ENCODE measurements around the gene CRYGN.

CRYGN gene

DNA sequence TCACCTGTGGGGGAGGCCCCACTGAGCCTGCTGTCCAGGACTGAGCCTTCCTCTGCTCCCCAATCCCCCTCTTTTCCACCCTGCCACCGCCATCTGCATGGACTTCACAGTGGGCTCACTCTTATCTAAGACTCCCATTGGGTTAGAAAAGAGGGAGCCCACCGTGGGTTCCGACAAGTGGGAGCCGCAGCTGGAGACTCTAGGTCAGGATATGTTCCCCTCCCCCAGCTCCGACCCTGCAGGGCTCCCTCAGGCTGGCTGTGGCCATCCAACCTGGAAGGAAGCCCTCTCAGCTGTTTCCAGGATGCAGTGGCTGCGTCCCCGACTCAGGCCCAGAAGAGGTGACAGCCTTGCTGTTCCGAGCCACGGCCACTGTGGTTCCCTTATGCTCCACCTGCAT, 34.9 kb downstream of the CRYGN start:
- DNase-seq = no peak

GRCh38 chr7:151404216-151405011, 35.5 kb downstream of the CRYGN start:
- DNase-seq = no peak

- DNase-seq = no peak
Measured at GRCh38 chr7:151403764-151404163, 36.2 kb downstream of the CRYGN start.

DNA sequence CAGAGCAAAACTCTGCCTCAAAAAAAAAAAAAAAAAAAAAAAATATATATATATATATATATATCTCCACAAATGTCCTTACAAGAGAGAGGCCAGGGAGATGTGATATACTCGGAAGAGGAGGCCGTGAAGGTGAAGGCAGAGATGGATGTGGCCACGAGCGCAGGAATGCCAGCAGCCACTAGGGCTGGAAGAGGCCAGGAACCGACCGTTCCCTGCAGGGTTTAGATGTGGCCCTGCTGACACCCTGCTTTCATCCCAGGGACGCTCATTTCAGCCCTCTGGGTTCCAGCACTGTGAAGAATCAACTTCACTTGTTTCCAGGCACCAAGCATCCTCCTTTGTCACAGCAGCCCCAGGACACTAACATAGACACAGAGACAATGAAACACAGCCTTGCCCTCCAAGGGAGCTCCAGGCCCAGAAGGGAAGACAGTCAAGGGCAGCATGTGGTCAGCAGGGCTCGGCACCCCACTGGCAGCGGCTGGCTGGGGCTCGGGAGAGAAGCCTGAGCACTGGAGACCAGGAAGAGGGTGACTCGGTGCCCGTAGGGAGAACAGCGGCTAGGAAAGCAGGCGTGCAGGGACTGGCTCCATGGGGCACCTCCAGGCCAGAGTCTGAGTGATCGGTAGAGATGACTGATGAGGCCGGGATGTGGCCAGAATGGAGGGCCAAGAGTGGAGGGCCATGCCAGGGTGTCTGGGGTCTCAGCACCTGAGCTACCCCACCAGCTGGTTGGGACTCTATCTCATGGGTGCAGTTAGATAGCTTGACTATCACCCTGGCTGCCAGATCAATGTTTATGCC, 37.7 kb downstream of the CRYGN start:
- DNase-seq = no peak

GRCh38 chr7:151400626-151401315, 39.2 kb downstream of the CRYGN start:
- no peak for DNase-seq

- DNase-seq = no peak
Measured at GRCh38 chr7:151399906-151400305, 40.0 kb downstream of the CRYGN start.

- DNase-seq = no peak
Measured at GRCh38 chr7:151399305-151399601, 40.7 kb downstream of the CRYGN start.

GRCh38 chr7:151398446-151399304, 41.3 kb downstream of the CRYGN start:
- DNase-seq = no peak

- no peak for DNase-seq
Measured at GRCh38 chr7:151397026-151397425, 42.9 kb downstream of the CRYGN start.

- DNase-seq = no peak
Measured at GRCh38 chr7:151396328-151396970, 43.5 kb downstream of the CRYGN start.

GRCh38 chr7:151395036-151395367, 44.9 kb downstream of the CRYGN start:
- no peak for DNase-seq

DNA sequence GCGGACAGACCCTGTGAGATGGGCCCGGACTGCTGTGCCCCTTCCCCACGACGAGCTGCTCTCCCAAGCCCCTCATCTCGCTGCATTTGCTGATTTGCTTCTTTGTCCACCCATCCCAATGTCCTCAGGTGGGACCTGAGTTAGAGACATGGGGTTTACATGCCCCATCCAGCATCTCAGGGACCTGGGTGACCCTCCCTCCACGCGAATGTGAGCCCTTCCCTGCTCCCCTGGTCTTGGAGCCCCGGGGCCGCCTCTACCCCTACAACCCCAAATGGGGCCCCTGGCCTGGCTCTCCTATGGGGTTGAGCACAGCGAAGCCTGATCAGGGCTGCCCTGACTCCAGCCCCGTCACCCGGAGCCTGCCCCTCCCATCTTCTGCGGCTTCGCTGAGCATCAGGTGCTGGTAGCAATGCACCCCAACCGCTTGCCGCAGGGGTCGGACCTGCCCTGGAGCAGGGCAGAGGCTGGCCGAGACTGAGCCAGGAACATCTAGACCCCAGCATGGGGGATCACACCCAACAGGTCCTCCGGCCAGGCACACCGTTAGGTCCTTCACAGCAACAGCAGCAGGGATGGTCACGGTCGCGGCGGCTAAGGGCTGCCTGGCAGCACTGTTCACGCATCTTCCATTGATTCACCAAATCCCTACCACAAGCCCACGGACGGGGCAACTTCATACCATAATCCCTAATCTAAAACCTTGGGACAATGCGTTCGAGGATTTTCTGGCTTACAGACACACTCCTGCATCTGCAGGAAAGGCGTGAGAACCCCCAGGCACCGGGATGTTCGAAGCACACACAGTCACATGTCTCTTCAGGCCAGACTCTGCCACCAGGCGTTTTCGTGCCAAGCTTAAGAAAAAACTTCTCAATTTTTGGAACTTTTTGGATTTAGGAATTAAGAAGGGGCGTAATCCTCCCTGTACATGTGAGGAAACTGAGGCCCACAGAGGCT, 45.6 kb downstream of the CRYGN start:
- no peak for DNase-seq

DNA sequence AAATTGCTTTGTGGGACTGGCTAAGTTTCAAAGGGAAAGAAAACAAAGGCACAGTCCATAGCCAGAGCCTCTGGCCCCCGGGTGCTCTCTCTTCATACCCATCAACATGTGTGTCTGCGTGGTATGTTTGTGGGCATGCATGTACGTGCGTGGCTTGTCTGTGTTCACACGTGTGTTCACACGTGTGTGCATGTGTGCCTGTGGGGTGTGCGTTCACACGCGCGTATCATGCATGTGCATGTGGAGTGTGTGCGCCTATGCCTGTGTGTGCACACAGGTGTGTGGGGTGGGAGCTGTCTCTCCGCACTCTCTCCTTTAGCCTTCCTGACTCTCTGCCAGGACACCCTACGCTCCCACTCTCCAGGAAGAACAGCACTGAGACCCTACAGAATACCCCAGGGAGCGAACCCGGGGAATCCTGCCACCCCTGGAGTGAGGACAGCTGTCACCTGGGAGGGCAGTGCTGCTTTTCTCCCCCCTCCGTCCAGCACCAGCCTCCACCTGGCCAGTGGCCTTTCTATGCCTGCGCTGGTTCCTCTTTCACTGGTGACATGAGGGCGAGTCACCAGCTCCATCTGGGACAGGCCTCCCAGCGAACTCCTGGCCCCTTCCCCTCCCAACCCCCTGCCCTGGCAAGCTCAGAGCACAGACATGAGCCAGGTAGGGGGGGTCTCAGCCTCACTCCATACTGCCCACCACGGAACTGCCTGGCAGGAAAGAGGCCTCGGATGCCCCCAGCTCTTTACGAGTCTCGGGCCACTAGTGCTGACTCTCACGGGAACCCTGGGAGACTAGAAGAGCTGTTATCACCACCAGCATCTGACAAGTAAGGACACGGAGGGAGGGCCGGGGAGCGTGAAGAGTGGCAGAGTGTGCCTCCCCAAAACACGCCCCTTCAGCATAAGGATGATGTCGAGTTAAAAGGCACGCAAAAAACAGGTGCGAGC, 46.6 kb downstream of the CRYGN start:
- no peak for DNase-seq

- no peak for DNase-seq
Measured at GRCh38 chr7:151392426-151392825, 47.5 kb downstream of the CRYGN start.

DNA sequence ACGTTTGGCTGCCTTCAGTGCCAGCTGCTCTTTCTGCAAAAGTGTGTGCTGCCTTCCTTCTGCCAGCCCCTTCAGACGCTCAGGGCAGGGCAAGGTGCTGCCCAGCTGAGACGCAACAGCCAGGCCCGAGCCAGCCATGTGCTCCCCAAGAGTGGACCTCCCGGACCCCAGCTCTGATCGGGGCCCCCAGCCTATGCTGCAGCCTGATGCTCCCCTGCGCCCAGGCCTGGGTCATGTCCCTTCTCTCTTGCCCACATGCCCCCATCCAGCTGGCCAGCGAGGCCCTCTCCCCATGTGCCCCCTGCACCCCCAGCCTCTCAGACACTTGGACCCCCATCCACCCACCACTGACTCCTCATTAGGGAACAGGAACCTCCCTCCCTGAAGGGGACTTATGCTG, 47.9 kb downstream of the CRYGN start:
- no peak for DNase-seq

GRCh38 chr7:151391358-151391730, 48.6 kb downstream of the CRYGN start:
- DNase-seq = no peak

DNA sequence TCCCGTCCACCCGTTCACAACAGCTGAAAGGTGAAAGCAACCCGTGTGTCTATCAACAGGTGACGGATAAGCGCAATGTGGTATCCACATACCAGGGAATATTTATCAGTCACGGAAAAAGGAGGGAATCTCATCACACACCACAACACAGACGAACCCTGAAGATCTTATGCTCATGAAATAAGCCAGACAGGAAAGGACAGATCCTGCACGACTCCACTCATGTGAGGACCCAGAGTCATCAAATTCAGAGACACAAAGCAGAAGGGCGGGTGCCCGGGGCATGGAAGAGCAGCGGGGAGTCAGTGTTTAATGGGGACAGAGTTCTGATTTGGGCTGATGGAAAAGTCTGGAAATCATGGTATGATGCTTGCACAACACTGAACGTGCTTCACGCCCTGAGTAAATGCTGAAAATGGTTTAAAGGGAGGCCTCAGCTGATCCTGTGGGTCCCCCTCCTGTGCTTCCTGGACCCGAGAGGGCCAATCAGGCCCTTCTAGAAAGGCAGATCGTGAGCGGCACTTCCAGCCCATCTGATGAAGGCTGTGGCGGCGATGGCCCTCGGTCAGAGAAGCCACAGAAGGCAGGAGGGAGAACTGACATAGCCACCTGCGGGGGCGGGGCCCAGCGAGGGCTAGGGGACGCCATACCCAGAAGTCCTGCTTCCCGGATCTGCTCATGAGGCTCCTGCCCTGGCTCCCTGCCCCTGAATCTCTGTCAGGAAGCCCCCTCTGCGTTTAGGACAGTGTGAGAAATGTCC, 49.2 kb downstream of the CRYGN start:
- no peak for DNase-seq

DNA sequence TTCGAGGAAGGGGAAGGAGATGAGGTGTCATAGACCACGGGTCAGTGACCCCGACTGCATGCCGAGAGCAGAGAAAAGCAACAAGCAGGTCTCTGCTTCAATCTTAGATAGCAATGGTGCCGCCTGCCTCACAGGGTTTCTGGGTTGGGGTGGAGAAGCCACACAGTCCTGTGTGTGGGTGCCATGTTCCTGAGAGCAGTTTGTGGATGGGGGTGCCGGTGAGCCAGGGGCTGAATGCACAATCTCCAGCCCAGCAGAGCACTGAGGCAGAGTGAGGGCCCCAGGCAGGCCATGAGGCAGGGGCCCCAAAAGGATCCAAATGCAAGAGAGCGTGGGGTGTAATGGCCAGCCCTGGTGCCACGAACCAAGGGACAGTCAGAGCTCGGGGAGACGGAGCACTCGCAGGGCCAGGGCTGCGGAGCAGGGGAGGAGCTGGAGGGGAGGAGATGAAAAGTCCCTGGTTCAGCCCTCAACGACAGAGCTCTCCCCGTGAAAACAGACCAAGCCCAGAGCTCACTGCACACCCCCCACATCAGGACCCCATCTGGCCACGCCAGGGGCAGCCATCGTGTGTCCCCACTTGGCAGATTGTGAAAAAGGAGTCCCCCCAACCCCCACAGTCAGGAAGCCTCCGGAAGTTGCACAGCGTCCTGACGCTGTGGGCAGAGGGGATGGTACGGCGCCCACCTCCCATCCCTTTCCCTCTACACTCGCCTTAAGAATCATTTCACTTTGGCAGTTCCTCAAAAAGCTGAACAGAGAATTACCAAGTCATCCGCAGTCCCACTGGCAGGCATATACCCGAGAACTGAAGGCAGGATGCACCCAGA, 50.0 kb downstream of the CRYGN start:
- no peak for DNase-seq
